ACHN (cell line): ENCODE measurements around the gene MED12.
A peak's percentile ranks its signal among the peaks of the same experiment; 100 is the strongest.

Experiments
- DNase-seq: peaks from one replicate; pipeline ENCODE4 v3.0.0-alpha.2; 2015
- in situ Hi-C: cut with HindIII; loops from 2 replicates; pipeline ENCODE4 v1.10.0; 2017; ENCODE audit warnings: low sequenced_read_pairs, low pct_ligation_motif_present, low pct_unique_long_range_greater_than_20kb

The MED12 gene

DNA sequence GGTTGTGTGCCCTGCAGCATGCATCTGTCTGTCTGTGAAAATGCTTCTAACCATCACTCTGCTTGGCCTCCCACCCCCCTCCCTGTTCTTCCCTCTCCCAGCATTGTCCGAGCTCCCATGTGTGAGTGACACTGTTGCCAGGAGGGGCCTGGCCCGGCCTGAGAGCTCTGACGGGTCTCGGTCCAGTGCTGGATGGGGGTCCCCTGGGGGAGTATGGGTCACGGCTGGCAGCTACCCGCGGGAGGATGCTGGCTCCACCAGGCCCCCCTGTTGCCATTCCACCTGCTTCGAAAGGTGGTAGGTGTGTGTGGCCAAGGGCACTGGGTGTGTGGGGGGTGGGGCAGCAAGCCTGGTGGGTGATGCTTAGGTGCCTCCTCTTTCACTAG, 29.9 kb downstream of the MED12 start:
- in situ Hi-C loops, result no loop called here
- DNase-seq, result no peak

DNA sequence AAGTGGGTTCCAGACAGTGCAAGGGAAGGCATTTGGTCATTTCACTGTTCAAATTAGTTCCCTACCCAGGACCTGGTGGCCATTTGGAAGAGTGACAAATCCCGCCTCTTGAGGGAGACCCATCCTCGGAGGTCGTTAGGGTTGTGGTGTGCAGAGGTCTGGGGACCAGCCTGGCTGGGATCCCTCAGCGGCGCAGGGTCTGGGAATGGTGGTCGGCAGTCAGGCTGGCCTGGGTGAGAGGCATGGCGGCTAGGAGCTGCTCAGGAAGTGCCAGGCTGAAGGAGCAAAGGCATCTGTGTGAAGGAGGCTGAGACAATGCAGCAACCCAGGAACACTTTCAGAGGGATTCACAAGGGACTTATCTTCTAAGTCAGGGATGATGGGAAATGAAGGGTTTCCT, 33.0 kb downstream of the MED12 start:
- in situ Hi-C loops, result no loop called here
- DNase-seq, result no peak

DNA sequence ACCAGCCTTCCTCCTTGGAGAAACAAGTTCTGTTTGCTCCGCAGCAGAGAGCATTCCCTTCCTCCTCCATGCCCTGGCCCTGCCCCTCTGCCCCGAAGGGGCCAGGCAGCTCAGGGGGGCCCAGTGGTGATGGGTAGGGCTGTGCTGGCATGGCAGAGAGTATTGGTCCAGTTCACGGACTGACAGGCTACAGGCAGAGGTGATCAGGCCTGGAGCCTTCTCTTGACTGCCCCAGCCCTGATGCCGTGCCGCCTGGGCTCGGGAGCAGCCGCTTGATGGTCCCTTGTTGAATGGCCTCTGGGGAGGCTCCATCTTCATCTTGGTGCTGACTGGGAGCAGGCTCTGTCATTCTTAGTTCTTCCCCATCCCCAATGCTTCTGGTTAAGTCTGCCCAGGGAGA, 35.8 kb downstream of the MED12 start:
- in situ Hi-C loops, result no loop called here
- DNase-seq, result no peak

DNA sequence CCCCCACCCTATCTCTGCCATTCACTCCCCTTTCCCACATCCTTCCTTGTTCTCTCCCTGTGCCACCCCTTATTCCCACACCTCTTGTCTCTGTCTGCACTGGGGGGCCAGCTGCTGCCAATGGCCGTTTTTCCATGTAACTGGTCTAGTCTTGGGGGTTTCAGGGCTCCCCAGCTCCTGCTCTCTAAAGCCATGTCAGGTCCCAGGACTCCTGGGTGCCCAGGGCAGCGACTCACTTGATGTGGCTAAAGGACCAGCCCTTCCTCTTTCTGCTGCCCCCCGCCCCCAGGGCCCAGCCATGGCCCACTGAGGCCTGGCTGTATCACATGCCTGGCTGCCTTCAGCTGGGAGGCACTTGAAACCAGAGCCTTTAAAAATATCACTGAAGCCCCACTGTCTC, 36.2 kb downstream of the MED12 start:
- in situ Hi-C loops, result no loop called here
- DNase-seq, result no peak

DNA sequence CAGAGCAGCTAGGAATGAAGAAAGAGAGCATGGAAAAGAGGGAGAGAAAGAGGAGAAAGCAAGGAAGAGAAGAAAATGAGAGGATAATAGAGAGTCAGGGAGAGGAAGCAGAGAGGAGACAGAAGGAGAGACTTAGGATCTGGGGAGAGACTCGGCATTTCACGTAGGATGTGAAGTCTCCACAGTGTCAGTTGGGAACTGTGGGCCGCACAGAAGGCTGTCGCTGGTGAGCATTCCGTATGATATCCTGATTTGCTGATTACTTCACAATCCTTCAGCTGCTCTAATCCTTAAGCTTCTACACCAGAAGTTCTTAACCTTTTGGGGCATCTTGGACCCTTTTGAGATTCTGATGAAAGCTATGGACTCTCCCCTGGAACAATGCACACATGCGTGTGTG, 40.2 kb downstream of the MED12 start:
- in situ Hi-C loops, result no loop called here
- no peak for DNase-seq

DNA sequence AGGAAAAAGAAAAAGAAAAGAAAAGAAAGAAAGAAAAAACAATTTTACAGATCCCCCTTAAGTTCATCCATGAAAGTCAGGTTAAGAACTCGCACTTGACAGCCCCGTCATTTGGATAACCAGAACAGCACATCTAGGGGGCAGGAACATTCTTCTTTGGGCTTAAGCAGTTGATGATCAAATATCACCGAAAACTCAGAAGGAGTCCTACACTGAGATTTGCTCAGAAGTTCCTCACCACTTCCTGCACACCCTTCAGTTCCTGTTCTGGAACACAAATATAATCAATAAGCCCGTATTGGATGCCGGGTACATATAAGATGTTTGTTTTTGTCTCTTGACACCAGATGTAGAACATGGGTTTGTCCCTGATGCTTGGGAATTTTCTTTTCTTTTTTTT, 40.9 kb downstream of the MED12 start:
- in situ Hi-C loops, result no loop called here
- no peak for DNase-seq

DNA sequence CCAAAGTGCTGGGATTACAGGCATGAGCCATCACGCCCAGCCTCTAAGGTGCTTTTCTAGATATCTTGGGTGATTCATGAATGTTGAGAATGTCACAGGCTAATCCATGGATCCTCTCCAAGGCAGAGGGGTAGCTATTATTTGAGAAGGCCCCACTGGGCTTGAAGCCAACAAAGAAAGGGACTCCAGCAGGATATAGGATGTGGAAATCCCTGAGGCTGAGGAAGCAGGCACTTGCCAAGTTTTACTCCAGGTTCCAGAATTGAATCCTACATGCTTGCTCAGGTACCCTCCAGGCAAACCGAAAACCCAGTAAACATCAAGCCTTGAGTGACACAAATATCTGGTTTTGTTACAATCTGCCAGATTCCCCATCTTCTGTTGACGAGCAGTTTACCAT, 42.1 kb downstream of the MED12 start:
- in situ Hi-C loops, result no loop called here

DNA sequence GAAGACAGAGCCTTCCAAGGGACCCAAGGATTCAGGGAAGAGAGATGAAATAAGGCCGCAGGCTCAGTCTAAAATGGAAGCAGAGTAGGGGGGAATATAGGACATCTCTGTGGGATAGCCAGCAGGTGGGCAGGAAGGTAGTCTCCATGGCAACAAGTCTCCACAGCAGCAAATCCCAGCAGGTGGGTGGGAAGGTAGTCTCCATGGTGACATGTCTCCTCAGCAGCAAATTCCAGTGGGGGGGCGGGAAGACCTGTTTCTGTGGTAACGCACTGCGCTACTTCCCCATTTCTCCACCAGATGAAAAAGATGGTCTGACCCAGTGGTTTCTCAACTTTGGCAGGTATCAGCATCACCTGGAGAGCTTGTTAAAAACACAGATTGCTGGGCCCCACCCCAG, 44.6 kb downstream of the MED12 start:
- in situ Hi-C loops, result no loop called here
- no peak for DNase-seq

More for the DNA sequence above, 42.1 kb downstream of the MED12 start:
- no peak for DNase-seq

DNA sequence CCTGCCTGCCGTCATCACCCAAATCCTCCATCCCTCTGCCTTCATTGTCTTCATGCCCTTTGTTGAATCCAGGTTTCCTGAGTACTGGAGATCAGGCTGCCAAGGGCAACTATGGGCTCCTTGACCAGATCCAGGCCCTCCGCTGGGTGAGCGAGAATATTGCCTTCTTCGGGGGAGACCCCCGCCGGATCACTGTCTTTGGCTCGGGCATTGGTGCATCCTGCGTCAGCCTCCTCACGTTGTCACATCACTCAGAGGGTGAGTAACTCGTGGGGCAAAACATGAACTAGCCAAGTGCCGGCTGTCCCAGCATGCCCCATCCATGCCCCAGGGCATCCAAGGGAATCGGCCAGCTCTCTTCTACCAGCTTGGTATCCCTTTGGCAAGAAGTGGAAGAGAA, 45.7 kb downstream of the MED12 start:
- DNase-seq, result no peak
- in situ Hi-C loops, result no loop called here

DNA sequence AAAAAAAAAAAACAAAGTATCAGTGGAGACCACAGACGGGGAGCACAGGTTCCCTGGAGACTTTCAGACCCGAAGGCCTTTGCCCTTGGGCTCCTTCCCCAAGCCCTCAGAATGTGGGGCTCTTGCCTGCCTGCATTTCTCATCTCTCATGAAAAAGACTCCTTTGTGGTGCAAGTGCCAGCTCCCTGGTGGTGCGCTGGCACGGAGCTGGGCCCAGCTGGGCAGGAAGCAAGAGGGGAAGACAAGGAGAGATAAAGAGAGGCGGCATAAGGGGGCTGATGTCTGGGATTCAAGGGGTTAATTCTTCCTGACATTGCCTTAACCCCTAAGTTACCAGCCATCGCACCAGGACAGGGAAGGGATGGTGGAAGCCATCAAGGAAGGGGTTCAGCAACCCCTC, 48.1 kb downstream of the MED12 start:
- no peak for DNase-seq
- in situ Hi-C loops, result no loop called here

DNA sequence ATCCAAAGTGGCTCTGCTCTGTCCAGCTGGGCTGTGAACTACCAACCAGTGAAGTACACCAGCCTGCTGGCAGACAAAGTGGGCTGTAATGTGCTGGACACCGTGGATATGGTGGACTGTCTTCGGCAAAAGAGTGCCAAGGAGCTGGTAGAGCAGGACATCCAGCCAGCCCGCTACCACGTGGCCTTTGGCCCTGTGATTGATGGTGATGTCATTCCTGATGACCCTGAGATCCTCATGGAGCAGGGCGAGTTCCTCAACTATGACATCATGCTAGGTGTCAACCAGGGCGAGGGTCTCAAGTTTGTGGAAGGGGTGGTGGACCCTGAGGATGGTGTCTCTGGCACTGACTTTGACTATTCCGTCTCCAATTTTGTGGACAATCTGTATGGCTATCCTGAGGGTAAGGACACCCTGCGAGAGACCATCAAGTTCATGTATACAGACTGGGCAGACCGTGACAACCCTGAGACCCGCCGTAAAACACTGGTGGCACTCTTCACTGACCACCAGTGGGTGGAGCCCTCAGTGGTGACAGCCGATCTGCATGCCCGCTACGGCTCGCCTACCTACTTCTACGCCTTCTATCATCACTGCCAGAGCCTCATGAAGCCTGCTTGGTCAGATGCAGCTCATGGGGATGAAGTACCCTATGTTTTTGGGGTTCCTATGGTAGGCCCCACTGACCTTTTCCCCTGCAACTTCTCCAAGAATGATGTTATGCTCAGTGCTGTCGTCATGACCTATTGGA, 48.8 kb downstream of the MED12 start:
- in situ Hi-C loops, result no loop called here
- no peak for DNase-seq

DNA sequence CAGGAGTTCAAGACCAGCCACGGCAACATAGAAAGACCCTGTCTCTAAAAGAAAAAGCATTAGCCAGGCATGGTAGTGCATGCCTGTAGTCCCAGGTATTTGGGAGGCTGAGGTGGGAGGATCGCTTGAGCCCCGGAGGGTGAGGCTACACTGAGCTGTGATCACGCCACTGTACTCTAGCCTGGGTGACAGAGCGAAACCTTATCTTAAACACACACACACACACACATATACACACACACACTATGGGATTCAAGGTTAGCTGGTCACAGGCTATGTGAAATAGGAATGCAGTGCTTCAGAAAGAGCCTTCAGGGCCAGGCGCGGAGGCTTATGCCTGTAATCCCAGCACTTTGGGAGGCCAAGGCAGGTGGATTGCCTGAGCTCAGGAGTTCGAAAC, 49.7 kb downstream of the MED12 start:
- DNase-seq, result no peak
- in situ Hi-C loops, result no loop called here

DNA sequence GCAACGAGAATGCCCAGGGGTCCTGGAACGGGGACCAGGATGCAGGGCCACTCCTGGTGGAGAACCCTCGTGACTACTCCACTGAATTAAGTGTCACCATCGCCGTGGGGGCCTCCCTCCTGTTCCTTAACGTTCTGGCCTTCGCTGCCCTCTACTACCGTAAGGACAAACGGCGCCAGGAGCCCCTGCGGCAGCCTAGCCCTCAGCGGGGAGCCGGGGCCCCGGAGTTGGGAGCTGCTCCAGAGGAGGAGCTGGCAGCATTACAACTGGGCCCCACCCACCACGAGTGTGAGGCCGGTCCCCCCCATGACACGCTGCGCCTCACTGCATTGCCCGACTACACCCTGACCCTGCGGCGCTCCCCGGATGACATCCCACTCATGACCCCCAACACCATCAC, 51.2 kb downstream of the MED12 start:
- in situ Hi-C loops, result no loop called here
- no peak for DNase-seq

DNA sequence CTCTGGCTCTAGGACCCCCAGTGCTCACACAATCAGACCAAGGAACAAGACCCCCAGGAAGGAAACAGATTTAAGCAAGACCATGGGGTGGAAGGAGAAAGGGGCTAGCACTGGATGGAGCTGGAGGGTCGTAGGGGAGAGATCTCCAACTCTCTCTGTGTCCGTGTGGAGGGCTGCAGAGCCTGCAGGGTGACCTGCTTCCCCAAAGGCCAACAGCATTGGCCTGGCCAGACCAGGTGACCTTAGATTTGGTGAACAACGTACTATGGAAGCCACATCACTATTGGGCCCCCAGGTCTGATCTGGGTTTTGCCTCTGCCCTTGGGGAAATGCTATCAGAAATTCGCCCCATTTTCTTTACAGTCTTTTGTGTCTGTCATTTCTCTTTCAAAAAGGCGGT, 52.3 kb downstream of the MED12 start:
- in situ Hi-C loops, result no loop called here

DNA sequence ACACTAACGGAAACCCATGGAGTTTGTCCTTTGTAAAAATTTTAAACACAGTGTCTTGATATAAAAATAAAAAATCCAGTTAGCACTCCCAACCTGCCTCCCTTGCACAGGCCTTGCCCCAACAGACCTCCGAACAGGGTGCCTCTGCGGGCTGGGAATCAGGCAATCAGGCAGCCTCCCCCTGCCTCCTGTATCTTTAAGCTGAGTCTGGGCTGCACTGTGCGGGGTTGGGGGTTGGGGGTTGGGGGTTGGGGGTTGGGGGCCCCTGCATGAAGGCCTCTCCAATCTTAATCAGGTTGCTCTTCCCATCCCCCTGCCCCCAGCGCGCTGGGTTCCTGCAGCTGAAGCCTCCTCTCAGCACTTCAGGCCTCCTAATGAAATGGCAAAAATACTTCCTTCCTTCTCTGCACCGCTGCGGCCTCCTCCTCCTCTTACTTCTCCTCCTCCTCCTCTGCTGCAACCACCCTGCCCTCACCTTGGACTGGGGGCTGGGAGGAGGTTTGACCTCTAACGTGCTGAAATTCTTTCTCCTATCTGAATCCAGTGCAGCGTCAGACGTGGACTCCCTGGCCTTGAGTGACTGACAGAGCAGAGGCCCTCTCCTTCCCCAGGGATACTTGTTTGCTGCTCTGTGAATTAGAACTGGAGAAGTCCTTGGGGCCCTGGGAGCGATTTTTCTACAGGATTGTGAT, 52.9 kb downstream of the MED12 start:
- DNase-seq, result no peak
- in situ Hi-C loops, result no loop called here

More for the DNA sequence above, 52.3 kb downstream of the MED12 start:
- DNase-seq, result no peak

DNA sequence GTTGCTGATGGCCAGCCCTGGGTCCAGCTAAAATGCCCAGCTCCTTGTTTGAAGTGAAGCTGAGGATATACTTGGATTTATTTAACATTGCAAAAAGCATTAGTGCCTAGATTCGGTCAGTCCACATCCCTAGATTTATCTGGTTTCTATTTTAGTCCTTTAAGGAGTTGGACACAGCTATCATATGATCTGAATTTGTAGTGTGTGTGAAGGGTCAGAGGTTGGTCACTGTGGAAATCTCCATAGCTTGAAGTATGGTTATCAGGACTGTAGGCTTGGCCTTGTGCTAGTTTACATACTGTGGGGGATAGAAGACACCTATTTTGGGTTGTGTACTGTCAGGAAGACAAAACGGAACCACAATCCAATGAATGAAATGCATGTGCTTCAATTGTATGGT, 55.0 kb downstream of the MED12 start:
- in situ Hi-C loops, result no loop called here
- DNase-seq, result no peak

DNA sequence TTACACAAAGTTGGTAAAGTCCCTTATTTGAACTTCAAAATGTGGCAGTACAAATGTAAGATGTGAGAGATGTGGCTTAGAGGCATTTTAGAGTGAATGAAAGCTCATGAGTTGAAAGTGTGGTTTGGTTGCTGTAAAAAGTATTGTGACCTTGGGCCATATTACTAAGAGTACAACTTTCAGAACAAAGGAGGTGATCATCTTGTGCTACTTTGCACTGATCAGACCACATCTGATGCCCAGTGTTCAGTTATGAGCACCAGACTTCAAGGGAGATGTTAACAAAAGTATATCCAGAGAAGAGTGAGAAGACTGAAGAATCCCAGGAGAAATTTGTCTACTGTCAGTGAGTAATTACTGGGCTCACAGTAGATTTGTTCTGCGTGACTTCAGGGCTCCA, 56.4 kb downstream of the MED12 start:
- in situ Hi-C loops, result no loop called here
- DNase-seq, result no peak

DNA sequence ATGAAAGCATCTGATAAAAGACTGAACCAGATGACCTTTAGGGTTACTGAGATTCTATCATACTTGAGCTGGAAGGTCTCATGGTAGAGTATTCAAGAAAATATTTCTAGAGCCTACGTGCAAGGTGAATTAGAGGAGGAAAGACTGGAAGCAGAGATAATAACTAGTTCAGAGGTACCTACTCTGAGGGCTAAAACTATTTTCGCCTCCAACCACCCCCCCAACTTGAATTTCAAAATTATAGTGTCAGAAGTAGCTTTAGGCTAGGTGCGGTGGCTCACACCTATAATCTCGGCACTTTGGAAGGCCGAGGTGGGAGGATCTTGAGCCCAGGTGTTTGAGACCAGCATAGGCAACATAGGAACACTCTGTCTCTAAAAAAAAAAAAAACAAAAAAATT, 57.1 kb downstream of the MED12 start:
- in situ Hi-C loops, result no loop called here
- no peak for DNase-seq

DNA sequence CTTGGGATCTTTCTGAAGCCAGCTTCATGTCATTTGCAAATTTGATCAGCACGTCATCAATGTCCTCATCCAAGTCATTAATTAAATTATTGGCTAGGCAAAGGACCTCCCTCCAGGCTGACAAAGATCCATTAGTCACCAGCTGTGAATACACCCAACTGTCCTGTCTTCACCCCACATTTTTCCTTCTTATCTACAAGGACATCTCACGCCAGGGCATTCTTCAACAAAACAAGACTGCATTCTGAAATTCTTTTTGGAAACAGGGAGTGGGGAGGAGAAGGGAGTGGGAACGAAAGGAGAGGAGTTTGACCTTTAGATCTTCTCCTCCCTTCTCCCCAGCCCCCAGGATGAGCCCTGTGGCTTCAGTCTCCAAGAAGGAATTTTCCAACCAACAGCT, 58.9 kb downstream of the MED12 start:
- in situ Hi-C loops, result no loop called here
- no peak for DNase-seq

DNA sequence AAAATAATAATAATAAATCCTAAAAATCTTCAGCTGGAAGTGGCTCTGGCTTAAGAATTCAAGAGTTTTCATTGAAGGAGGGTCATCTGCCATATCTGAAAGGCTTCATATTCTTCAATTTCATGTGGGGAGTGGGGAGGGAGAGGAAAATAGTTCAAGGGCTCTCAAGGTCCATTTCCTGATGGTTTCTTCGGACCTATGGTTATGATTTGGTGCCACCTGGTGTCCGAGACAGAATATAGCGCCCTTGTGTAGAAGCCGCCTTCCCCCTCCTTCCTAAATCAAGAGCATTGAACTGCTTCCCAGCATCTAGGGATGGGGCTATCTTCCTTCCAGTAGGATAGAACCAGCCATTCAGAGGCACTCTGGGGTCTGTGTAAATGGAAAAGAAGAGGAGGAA, 60.5 kb downstream of the MED12 start:
- in situ Hi-C loops, result no loop called here
- peak; percentile 47 for DNase-seq
